ENCODE results near the gene LAMA3. TPM values are rescaled to one million over a fixed set of nuclear protein-coding genes. Genes with fewer than 3 reads are reported as not detected.
A peak's percentile ranks its signal among the peaks of the same experiment; 100 is the strongest.

The LAMA3 gene
- total RNA-seq, 4 donors from 2014 or later: 155 to 456 (median 173) TPM

- intact Hi-C loops (cut with DNase I; ENCODE audit: low total_unique reads): no loop called here
- WGBS, 2 donors: 38 to 55% methylated on average over 1 of the region's 1 CpG
- DNase-seq (ENCODE audit: low spot score in 2 of 2): no peak
- TF ChIP-seq CTCF (IDR thresholded peaks at IDR 0.05): no peak
- TF ChIP-seq POLR2A (IDR thresholded peaks at IDR 0.05): no peak
- no peak overlapping the region for H3K4me3 ChIP-seq (ENCODE audit: low read depth, poor library complexity, severe bottlenecking)
Measured at GRCh38 chr18:23673725-23674124, 15.5 kb upstream of the LAMA3 start.

GRCh38 chr18:23675236-23675635 is 14.0 kb upstream of the LAMA3 start:
- intact Hi-C loops (cut with DNase I; ENCODE audit: low total_unique reads): no loop called here
- no peak for DNase-seq (ENCODE audit: low spot score in 2 of 2)
- TF ChIP-seq POLR2A (IDR thresholded peaks at IDR 0.05) (no peak), CTCF (IDR thresholded peaks at IDR 0.05) (no peak)
- no peak overlapping the region for H3K4me3 ChIP-seq (ENCODE audit: low read depth, poor library complexity, severe bottlenecking)

- TF ChIP-seq CTCF (IDR thresholded peaks at IDR 0.05) (no peak), POLR2A (IDR thresholded peaks at IDR 0.05) (no peak)
- DNase-seq (ENCODE audit: low spot score in 2 of 2): peak in 1 of 2 donors; percentile 25
- 86 to 87% methylated on average over 3 of the region's 3 CpGs for WGBS, 2 donors
- H3K4me3 ChIP-seq (ENCODE audit: low read depth, poor library complexity, severe bottlenecking): no peak overlapping the region
- intact Hi-C loops (cut with DNase I; ENCODE audit: low total_unique reads): no loop called here
Measured at GRCh38 chr18:23675896-23676295, 13.4 kb upstream of the LAMA3 start.

- no peak for TF ChIP-seq CTCF (IDR thresholded peaks at IDR 0.05)
- TF ChIP-seq POLR2A (IDR thresholded peaks at IDR 0.05): no peak
- intact Hi-C loops (cut with DNase I; ENCODE audit: low total_unique reads): no loop called here
- DNase-seq (ENCODE audit: low spot score in 2 of 2): peak in 1 of 2 donors; percentile 31
Measured at GRCh38 chr18:23682045-23682444, 7.2 kb upstream of the LAMA3 start.

GRCh38 chr18:23682472-23682871 is 6.8 kb upstream of the LAMA3 start:
- intact Hi-C loops (cut with DNase I; ENCODE audit: low total_unique reads): no loop called here
- H3K4me3 ChIP-seq (ENCODE audit: low read depth, poor library complexity, severe bottlenecking): no peak overlapping the region
- 83 to 94% methylated on average over 1 of the region's 1 CpG for WGBS, 2 donors
- DNase-seq (ENCODE audit: low spot score in 2 of 2): no peak
- no peak for TF ChIP-seq CTCF (IDR thresholded peaks at IDR 0.05)
- TF ChIP-seq POLR2A (IDR thresholded peaks at IDR 0.05): no peak

More at GRCh38 chr18:23682045-23682444, 7.2 kb upstream of the LAMA3 start:
- 52 to 66% methylated on average over 2 of the region's 2 CpGs for WGBS, 2 donors
- no peak overlapping the region for H3K4me3 ChIP-seq (ENCODE audit: low read depth, poor library complexity, severe bottlenecking)

- no peak overlapping the region for H3K4me3 ChIP-seq (ENCODE audit: low read depth, poor library complexity, severe bottlenecking)
- intact Hi-C loops (cut with DNase I; ENCODE audit: low total_unique reads): no loop called here
- 69 to 73% methylated on average over 3 of the region's 3 CpGs for WGBS, 2 donors
- no peak for DNase-seq (ENCODE audit: low spot score in 2 of 2)
- no peak for TF ChIP-seq CTCF (IDR thresholded peaks at IDR 0.05)
Measured at GRCh38 chr18:23683155-23683554, 6.1 kb upstream of the LAMA3 start.
